GM12801 (cell line): ENCODE results near the gene PDE6C.

Experiments
- CTCF ChIP-seq: IDR thresholded peaks from one replicate; pipeline ENCODE4 v1.5.1; 2011; ENCODE audit warnings: control low read depth; ENCODE audit not compliant: insufficient read length; ENCODE audit errors: extremely low read depth

PDE6C gene

GRCh38 chr10:93612311-93612710 is at the start of gene PDE6C:
PDE6C (plus strand) TSS chr10:93612537; CDS start chr10:93612726, 189 bp downstream.
- no peak for TF ChIP-seq CTCF

GRCh38 chr10:93565446-93565845 is 46.9 kb upstream of the PDE6C start:
- TF ChIP-seq CTCF = no peak

- TF ChIP-seq CTCF = no peak
These were observed 45.7 kb upstream of the PDE6C start, which contains the start of gene FFAR4 for GRCh38 chr10:93566435-93567276. FFAR4 (plus strand) TSS chr10:93566665; CDS start chr10:93566721, 56 bp downstream.

- TF ChIP-seq CTCF = no peak
These were observed 44.8 kb upstream of the PDE6C start for GRCh38 chr10:93567277-93568104.

- no peak for TF ChIP-seq CTCF
These were observed 44.3 kb upstream of the PDE6C start for GRCh38 chr10:93568105-93568390.

DNA sequence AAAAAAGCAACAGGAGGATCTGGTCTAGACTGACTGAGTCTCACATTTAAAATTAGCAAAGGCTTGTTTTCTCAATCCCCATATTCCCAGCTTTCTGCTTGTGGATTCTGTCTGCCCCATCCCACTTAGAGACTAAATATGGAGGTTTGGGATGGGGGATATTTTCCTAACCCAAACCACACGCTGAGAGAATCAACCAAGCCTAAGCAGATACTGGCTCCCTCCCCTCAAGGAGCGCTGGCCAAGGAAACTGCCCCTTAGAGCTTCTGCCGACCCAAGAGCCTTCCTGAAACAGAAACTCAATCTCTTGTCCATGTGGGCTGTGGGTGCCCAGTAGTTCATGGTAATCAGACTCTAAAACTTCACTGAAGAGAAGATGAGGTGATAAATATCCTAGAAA is 42.0 kb upstream of the PDE6C start:
- no peak for TF ChIP-seq CTCF

GRCh38 chr10:93572606-93573005 is 39.7 kb upstream of the PDE6C start:
- no peak for TF ChIP-seq CTCF
